22Rv1 (cell line): ENCODE results near the gene DNAAF2.

Experiments used
- H3K27ac ChIP-seq: fragments of 450-650 bp; 2 replicates; pipeline ENCODE4 v1.5.1; 2017
- CTCF ChIP-seq: fragments of 450-650 bp; IDR thresholded peaks from 2 replicates; pipeline ENCODE4 v1.5.1; 2017; ENCODE audit warnings: mild to moderate bottlenecking
- ZFX ChIP-seq: fragments of 450-650 bp; IDR thresholded peaks from 2 replicates; pipeline ENCODE4 v1.6.1; 2017; ENCODE audit warnings: antibody characterized with exemption, borderline replicate concordance

Gene DNAAF2

GRCh38 chr14:49578141-49578540, 56.9 kb downstream of the DNAAF2 start:
- no peak overlapping the region for H3K27ac ChIP-seq

More at GRCh38 chr14:49578141-49578540, 56.9 kb downstream of the DNAAF2 start:
- TF ChIP-seq ZFX (no peak), CTCF (no peak)
